GM15510 (cell line): ENCODE results near the gene SYT11.

Experiments used
- POLR2A ChIP-seq: IDR thresholded peaks from 3 replicates; pipeline ENCODE4 v1.6.1; 2011; ENCODE audit warnings: borderline replicate concordance; ENCODE audit not compliant: insufficient read length; ENCODE audit errors: extremely low read depth

The SYT11 gene

DNA sequence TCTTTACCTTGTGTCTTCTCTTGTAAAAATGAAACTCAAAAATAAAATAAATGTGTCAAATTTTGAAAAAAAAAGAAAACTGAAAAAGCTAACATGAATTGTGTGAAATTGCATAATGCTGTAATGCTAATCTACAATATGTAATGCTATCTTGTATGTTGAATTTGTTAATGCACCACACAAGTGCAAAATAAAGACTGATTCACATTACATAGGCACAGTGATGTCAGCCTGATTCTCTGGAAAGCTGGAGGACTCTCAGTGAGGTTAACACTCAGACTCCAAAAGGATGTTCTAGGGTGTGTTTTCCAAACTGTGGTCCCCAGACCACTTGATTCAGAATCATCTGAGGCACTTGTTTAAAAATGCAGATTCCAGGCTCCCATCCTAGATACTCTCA lies 25.6 kb downstream of the SYT11 start:
- no peak for TF ChIP-seq POLR2A

DNA sequence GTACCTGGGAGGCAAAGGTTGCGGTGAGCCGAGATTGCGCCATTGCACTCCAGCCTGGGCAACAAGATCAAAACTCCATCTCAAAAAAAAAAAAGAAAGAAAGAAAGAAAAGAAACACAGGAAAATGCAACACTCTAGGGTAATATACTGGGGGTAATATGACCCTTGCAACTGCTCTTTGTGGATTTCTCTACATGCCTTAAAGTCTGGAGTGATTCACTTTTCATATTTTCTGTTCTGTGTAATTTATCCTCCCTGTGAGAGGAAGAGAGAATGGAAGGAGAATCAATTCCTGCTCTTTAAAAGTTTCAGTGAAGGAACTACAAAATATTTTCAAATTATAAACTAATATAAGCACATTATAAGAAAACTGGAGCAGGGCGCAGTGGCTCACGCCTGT lies 29.1 kb downstream of the SYT11 start:
- no peak for TF ChIP-seq POLR2A

DNA sequence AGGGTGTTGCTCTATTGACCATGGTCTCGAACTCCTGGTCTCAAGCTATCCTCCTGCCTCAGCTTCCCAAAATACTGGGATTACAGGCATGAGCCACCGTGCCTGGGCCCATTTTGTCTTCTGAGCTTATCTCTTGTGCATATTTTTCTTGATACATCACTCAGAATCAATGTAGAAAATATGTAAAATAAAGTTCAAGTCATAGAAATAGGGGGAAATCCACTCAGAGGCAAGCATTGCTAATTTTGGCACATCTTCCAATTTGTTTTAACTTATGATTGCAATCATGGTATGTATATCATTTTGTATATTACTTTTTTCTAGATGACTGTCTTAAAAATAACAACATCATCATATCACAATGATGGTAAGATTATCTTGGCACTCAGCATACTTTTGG lies 30.2 kb downstream of the SYT11 start:
- no peak for TF ChIP-seq POLR2A

DNA sequence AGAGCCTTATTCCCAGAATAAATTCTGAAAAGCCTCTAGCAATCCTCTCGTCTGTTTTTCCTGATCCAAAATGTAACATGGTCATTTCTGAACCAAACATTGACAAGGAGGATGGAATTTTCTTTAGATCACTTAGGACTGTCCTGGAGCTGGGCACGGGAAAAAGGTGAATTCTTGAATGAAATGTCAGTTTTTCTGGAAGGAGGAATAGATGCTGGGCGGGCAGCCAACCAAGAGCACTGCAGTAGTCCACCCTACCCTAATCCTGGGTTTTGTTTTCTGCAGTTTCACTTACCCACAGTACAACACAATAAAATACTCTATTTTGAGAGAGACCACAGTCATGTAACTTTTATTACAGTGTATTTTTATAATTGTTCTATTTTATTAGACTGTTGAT lies 30.9 kb downstream of the SYT11 start:
- no peak for TF ChIP-seq POLR2A

DNA sequence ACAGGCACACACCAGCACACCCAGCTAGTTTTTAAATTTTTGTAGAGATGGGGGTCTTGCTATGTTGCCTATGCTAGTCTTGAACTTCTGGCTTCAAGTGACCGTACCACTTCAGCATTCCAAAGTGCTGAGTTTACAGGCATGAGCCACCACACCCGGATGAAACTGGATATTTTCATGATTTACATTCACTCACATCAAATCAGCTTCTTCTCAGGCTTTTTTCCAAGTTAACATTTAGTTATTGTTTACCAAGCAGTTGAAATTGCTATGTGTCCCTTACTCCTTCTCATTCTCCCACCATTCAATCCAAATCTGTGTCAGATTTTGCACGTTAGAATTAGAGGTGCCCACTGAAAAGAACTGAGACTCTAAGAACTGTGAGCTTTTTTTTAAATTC lies 33.4 kb downstream of the SYT11 start:
- no peak for TF ChIP-seq POLR2A

DNA sequence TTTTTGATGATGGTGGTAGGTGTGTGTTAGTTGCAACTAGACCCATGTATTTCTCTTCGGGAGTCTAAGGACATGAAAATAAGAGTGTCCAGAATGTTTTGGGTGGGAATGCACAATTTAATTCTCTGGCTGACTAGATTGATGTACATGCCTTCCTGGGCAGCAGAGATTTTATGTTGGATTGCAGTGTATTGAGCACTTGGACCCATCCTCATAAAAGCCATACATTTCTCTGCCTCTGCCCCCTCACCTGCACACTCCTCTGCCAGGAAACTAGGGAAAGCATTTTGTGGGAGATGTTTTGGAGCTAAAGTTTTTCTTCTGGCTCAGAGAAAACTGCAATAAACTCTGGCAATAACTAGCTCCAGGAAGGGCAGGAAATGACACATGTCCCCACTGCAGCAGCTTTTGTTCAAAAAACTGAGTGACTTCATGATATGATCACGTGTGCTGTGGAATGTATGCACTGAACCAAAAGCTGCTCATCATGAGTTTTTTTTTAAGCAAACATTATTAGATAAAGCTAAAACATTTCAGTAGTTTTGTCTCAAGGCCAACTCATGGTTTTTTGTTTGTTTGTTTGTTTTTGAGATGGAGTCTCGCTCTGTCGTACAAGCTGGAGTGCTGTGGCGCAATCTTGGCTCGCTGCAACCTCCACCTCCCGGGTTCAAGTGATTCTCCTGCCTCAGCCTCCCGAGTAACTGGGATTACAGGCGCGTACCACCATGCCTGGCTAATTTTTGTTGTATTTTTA lies 34.2 kb downstream of the SYT11 start:
- TF ChIP-seq POLR2A: no peak

DNA sequence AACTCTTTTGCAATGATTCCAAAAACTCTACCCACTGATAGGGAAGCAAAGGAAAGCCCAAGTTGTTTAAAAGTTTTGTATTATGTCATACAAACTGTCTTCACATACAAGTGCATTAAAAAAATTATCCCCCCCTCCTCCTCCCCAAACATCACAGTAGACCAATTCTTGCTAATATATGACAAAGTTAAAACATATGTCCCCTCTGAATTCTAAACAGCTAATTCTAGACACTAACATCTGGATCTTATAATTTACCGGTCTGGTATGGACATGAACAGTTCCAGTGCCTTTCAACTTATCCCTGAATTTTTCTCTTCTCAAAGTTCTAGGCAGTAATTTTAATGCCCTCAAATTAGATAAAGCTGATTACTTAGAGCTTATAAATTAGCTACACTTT lies 38.4 kb downstream of the SYT11 start:
- TF ChIP-seq POLR2A: no peak

DNA sequence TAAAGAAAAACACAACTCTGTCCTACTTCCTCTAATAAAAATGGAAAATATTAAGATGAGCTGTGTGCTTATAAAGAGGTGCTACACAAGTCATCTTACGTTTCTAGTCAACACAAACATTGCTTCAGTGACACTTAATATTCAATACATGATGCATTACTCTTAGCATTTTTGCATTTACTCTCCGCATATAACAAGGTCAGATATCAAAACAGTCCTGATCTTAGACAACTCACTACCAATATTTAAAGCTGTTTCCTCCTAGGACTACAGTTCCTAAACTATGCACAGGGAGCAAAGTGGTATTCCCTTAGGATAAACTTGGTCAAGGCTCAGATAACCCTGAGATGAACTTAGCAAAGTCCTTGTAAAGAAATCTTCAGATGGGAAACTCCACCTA lies 39.5 kb downstream of the SYT11 start:
- no peak for TF ChIP-seq POLR2A

DNA sequence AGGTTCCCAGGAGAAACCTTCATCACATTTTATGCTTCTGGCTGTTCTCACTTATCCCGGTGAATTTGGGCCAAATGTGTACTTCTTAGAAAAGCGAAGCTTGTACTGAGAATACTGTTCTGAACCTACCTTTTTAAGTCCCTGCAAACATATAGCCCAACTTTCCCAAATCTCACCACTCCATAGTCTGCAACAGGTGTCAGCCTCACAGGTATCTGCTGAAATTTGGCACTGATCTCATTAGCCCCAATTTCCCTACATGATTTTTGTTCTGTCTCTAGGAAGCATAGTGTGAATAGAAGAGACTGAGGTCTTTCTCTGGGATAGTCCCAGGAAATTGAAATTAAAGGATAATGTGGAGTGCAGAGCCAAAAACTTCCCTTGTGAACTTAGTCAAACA lies 40.3 kb downstream of the SYT11 start:
- no peak for TF ChIP-seq POLR2A

DNA sequence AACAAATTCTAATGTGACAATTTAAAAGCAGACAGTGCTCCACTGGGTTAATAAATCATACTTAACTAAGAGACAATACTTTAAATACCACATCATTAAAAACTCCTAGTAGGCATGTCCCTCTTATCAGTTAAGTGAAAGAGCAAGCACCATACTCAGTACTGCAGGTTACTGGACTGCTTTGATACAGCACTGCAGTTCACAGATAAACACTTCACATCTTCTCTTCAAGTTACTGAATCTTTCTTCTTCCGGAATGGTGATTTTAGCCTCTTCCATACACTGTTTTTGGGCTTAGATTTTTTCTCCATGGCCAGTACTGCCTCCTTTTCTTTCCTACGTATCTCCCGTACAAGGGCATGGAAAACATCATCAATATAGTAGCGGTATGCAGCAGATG lies 40.8 kb downstream of the SYT11 start:
- no peak for TF ChIP-seq POLR2A

DNA sequence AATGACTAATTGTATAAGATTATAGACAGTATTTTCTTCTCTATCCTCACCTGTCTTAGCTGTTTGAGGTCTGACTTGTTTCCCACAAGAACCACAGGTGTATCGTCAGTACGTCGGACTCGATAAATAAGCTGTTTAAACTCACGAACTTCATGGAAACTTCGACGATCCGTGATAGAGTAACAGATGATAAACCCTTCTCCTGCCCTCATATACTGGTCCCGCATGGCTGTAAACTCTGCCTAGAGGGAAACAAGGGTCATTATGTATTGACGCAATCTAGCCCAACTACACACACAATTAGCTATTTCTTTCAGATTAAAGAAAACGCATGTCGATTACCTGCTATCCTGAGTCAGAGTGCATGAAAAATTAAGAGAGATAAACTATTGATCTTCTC lies 44.9 kb downstream of the SYT11 start:
- no peak for TF ChIP-seq POLR2A

DNA sequence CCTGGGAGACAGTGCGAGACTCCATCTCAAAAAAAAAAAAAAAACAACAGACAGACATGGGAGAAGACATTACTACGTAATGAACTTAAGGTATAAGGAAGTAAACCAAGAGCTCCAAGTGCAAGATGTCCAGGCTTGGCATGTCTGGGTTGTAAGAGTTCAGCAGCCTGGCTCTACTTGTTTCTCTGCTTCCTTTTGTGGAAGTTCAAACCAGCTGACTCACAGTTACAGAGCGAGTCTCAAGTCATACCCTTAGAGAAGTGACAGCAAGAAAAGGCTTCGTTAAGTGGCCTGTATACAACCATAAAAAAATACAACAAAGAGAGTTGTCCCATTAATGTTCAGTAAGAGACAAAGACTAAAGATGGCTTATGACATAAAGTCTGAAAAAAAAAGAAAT lies 50.5 kb downstream of the SYT11 start:
- no peak for TF ChIP-seq POLR2A

DNA sequence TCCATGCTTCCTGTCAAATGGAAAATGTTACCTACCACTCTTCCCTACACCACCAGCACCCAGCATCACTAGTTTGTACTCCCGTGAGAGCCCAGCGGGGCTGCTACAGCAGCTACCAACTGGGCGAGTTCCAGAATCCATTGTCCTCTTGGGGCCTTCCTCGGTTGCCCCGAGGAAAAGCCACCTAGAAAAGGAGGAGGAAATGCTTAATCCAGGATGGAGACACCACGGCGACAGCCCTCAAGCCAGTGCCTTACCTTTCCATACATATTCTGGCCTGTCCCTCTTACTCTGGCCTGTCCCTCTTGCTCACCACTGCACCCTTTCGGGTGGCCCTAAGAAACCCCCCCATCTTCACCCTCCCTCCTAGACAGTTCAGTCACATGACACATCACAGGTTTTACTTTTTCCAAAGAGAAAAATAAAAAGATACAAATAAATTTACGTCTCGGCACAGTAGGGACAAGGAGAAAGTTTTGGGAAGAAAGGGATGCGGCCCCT lies 51.3 kb downstream of the SYT11 start:
- TF ChIP-seq POLR2A: no peak

DNA sequence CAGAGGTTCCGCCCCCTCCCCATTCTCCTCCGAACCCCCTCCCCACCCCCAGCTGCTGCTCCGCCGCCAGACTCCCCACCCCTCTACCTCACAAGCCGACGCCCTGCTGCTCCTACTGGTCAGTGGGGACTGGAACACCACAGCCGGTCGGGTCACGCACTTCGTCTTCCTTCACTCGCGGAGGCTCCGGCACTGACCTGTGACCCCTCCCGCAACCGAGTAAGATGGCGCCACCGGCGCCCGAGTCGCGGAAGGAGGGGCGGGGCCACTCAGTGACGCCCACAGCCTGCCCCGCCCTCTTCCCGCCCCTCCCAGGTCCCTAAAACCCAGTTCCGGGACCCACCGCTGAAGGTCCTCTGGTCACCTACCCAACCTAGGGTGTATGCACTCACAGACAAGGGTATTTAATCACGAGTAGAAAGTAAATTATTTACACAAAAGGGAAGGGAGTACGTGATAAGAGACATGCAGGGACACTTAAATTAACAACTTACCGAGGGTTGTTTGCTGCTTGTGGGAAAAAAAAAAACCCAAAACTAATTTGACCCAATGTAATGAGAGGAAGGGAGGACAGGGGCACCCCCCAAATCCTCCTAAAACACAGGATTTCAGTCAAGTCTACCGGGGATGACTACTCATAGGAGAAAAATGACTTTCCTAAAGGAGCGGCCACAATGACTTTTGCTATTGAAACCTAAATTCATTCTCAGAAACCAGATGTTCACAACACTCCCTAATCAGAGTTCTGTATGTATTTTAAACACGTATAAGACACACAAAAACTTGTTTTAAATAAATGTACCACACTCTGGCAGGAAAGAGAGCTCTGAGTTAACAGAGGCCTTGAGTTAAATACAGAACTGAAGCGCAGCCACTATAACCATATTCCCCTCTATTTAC lies 52.0 kb downstream of the SYT11 start, which contains the start of gene RIT1:
TSS of gene RIT1 (minus strand) at position 194 of the 900 bp plus-strand sequence. CDS start 588 bp downstream, outside the sequence.
- TF ChIP-seq POLR2A: peak; percentile 77

DNA sequence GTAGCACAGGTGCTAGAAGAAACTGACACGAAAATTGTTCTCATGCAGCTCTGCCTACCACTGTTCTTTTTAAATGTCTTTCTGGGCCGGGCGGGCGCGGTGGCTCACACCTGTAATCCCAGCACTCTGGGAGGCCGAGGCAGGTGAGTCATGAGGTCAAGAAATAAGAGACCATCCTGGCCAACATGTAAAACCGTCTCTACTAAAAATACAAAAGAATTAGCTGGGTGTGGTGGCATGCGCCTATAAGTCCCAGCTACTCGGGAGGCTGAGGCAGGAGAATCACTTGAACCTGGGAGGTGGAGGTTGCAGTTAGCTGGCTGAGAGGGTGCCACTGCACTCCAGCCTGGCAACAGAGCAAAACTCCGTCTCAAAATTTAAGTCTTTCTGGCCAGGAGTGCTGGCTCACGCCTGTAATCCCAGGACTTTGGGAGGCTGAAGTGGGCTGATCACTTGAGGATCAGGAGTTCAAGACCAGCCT lies 52.7 kb downstream of the SYT11 start:
- no peak for TF ChIP-seq POLR2A
